Endometrial microvascular endothelial cells (primary cell): ENCODE data around the gene KDR. TPM values are rescaled to one million over a fixed set of nuclear protein-coding genes. Genes with fewer than 3 reads are reported as not detected.

Experiments used
- in situ Hi-C: cut with HindIII; loops from 2 replicates; pipeline ENCODE4 v1.10.0; 2017; ENCODE audit warnings: low sequenced_read_pairs, low pct_unique_long_range_greater_than_20kb; ENCODE audit errors: inconsistent ontology term
- total RNA-seq: library from RNA; depleted of rRNA; stranded (reverse); fragments of >200 nt; gene quantifications from one replicate; pipeline ENCODE4 v1.2.3, GENCODE V29; 2015; ENCODE audit errors: inconsistent ontology term

Gene KDR
- total RNA-seq, 1 donor from 2014 or later = 84.6 TPM

GRCh38 chr4:55087009-55087912 is 38.1 kb downstream of the KDR start:
- in situ Hi-C loops = no loop called here

GRCh38 chr4:55086578-55086977 is 38.8 kb downstream of the KDR start:
- in situ Hi-C loops = no loop called here

- in situ Hi-C loops = no loop called here
Observed at GRCh38 chr4:55083735-55084134, 41.7 kb downstream of the KDR start.

GRCh38 chr4:55082756-55083155 is 42.6 kb downstream of the KDR start:
- in situ Hi-C loops = no loop called here

- in situ Hi-C loops = no loop called here
Observed at GRCh38 chr4:55080174-55080865, 45.1 kb downstream of the KDR start.

- in situ Hi-C loops = no loop called here
Observed at GRCh38 chr4:55079451-55080173, 45.8 kb downstream of the KDR start.

- in situ Hi-C loops = no loop called here
Observed at GRCh38 chr4:55078987-55079386, 46.4 kb downstream of the KDR start.

- in situ Hi-C loops = no loop called here
Observed at GRCh38 chr4:55077577-55077976, 47.8 kb downstream of the KDR start.

GRCh38 chr4:55075823-55076716 is 49.3 kb downstream of the KDR start:
- in situ Hi-C loops = no loop called here

- in situ Hi-C loops = no loop called here
Observed at GRCh38 chr4:55075376-55075775, 50.0 kb downstream of the KDR start.

GRCh38 chr4:55074386-55074785 is 51.0 kb downstream of the KDR start:
- in situ Hi-C loops = no loop called here

GRCh38 chr4:55071951-55072350 is 53.4 kb downstream of the KDR start:
- in situ Hi-C loops = no loop called here

- in situ Hi-C loops = no loop called here
Observed at GRCh38 chr4:55069248-55069647, 56.1 kb downstream of the KDR start.

- in situ Hi-C loops = no loop called here
Observed at GRCh38 chr4:55068522-55068921, 56.9 kb downstream of the KDR start.

- in situ Hi-C loops = no loop called here
Observed at GRCh38 chr4:55066018-55066417, 59.4 kb downstream of the KDR start.

- in situ Hi-C loops = no loop called here
Observed at GRCh38 chr4:55055529-55055928, 69.9 kb downstream of the KDR start.

GRCh38 chr4:55051532-55051931 is 73.9 kb downstream of the KDR start:
- in situ Hi-C loops = no loop called here

- in situ Hi-C loops = no loop called here
Observed at GRCh38 chr4:55050418-55050950, 74.9 kb downstream of the KDR start.
